GM23338 (cell line): ENCODE data around the gene HEMK1. TPM values are rescaled to one million over a fixed set of nuclear protein-coding genes. Genes with fewer than 3 reads are reported as not detected.

Experiments used
- ATAC-seq: fragments of 200-7000 bp; cut with Tn5 transposase; 3 replicates; pipeline ENCODE4 v1.9.1; 2020
- DNase-seq: peaks from one replicate; pipeline ENCODE4 v3.0.0-alpha.2; 2015; ENCODE audit warnings: low spot score
- H2AFZ ChIP-seq: fragments of 200-600 bp; sonication (generic); 2 replicates; pipeline ENCODE4 v1.8.0; 2016; ENCODE audit warnings: antibody characterized with exemption, mild to moderate bottlenecking, moderate library complexity
- H3F3A ChIP-seq: fragments of 200-600 bp; sonication (generic); replicated peaks from 2 replicates; pipeline ENCODE4 v1.8.0; 2017; ENCODE audit warnings: antibody characterized with exemption, mixed run types, low read depth
- H3K27ac ChIP-seq: fragments of 200-600 bp; sonication (generic); 2 replicates; pipeline ENCODE4 v1.6.1; 2016; ENCODE audit warnings: low read depth
- H3K27me3 ChIP-seq: fragments of 200-600 bp; sonication (generic); 2 replicates; pipeline ENCODE4 v1.8.0; 2016; ENCODE audit warnings: mild to moderate bottlenecking, mixed run types, moderate library complexity; ENCODE audit not compliant: insufficient read depth
- H3K36me3 ChIP-seq: fragments of 200-600 bp; sonication (generic); 2 replicates; pipeline ENCODE4 v1.8.0; 2016; ENCODE audit warnings: mild to moderate bottlenecking; ENCODE audit not compliant: insufficient read depth
- H3K4me1 ChIP-seq: fragments of 200-600 bp; sonication (generic); 2 replicates; pipeline ENCODE4 v1.8.0; 2016; ENCODE audit warnings: mild to moderate bottlenecking, moderate library complexity; ENCODE audit not compliant: insufficient read depth
- H3K4me2 ChIP-seq: fragments of 200-600 bp; sonication (generic); 2 replicates; pipeline ENCODE4 v1.7.1; 2017; ENCODE audit warnings: mixed run types
- H3K4me3 ChIP-seq: fragments of 200-600 bp; sonication (generic); 2 replicates; pipeline ENCODE4 v1.6.1; 2016; ENCODE audit warnings: mixed run types
- H3K79me2 ChIP-seq: fragments of 200-600 bp; sonication (generic); replicated peaks from 2 replicates; pipeline ENCODE4 v1.8.0; 2017; ENCODE audit warnings: mild to moderate bottlenecking; ENCODE audit not compliant: insufficient read depth
- H3K9me2 ChIP-seq: fragments of 200-600 bp; sonication (generic); 2 replicates; pipeline ENCODE4 v1.8.0; 2017; ENCODE audit not compliant: insufficient read depth
- H4K20me1 ChIP-seq: fragments of 200-600 bp; sonication (generic); replicated peaks from 2 replicates; pipeline ENCODE4 v1.8.0; 2017; ENCODE audit warnings: mild to moderate bottlenecking; ENCODE audit not compliant: insufficient read depth
- H3K27ac Mint-ChIP-seq: 2 replicates; pipeline ENCODE4 v1.8.0; 2020; ENCODE audit warnings: inconsistent platforms, mild to moderate bottlenecking, moderate library complexity, mixed read lengths
- H3K27me3 Mint-ChIP-seq: 3 replicates; pipeline ENCODE4 v1.8.0; 2022; ENCODE audit warnings: low read depth, mild to moderate bottlenecking, moderate library complexity, mixed read lengths, inconsistent platforms; ENCODE audit not compliant: insufficient read depth, poor library complexity
- H3K36me3 Mint-ChIP-seq: 3 replicates; pipeline ENCODE4 v1.8.0; 2021; ENCODE audit warnings: low read depth, mild to moderate bottlenecking, inconsistent platforms, moderate library complexity, mixed read lengths
- H3K4me1 Mint-ChIP-seq: 3 replicates; pipeline ENCODE4 v1.8.0; 2020; ENCODE audit warnings: mild to moderate bottlenecking, inconsistent platforms, mixed read lengths
- H3K4me3 Mint-ChIP-seq: 3 replicates; pipeline ENCODE4 v1.8.0; 2021; ENCODE audit warnings: moderate library complexity, mild to moderate bottlenecking, inconsistent platforms, mixed read lengths
- H3K9me3 Mint-ChIP-seq: 3 replicates; pipeline ENCODE4 v1.8.0; 2020; ENCODE audit warnings: moderate library complexity, mild to moderate bottlenecking, inconsistent platforms, mixed read lengths
- CREB1 ChIP-seq: fragments of 250-450 bp; sonication (Bioruptor Pico); IDR thresholded peaks from 2 replicates; pipeline ENCODE4 v1.5.0; 2020; ENCODE audit warnings: low read depth, mild to moderate bottlenecking, moderate library complexity
- CTCF ChIP-seq, 2 experiments: fragments of 200-600 bp in 1 of 2; sonication (generic) in 1 of 2; conservative IDR thresholded peaks; 2 replicates each; pipeline versions ENCODE4 v1.5.1 to v1.6.1; 2016 to 2017; ENCODE audit warnings: antibody characterized with exemption in 2 of 2, low read depth in 2 of 2, mild to moderate bottlenecking in 2 of 2, moderate library complexity in 1 of 2
- ETS1 ChIP-seq: IDR thresholded peaks from 2 replicates; pipeline ENCODE4 v1.6.1; 2016; ENCODE audit warnings: antibody characterized with exemption
- EZH2 ChIP-seq: fragments of 200-600 bp; sonication (generic); IDR thresholded peaks from one replicate; pipeline ENCODE4 v1.8.0; 2017; ENCODE audit warnings: antibody characterized with exemption, mild to moderate bottlenecking, low read depth; ENCODE audit not compliant: unreplicated experiment
- EZH2phosphoT487 ChIP-seq: fragments of 200-600 bp; sonication (generic); IDR thresholded peaks from one replicate; pipeline ENCODE4 v1.8.1; 2018; ENCODE audit warnings: antibody characterized with exemption; ENCODE audit not compliant: unreplicated experiment
- NANOG ChIP-seq: IDR thresholded peaks from 2 replicates; pipeline ENCODE4 v1.6.1; 2016; ENCODE audit warnings: antibody characterized with exemption, borderline replicate concordance
- STAT1 ChIP-seq: IDR thresholded peaks from one replicate; pipeline ENCODE4 v1.6.1; 2016; ENCODE audit warnings: antibody characterized with exemption; ENCODE audit not compliant: unreplicated experiment
- ZNF114 ChIP-seq: fragments of 250-450 bp; sonication (Bioruptor Pico); IDR thresholded peaks from 2 replicates; pipeline ENCODE4 v1.5.0; 2020; ENCODE audit warnings: mild to moderate bottlenecking, moderate library complexity
- ZNF331 ChIP-seq: fragments of 250-450 bp; sonication (Bioruptor Pico); IDR thresholded peaks from 2 replicates; pipeline ENCODE4 v1.5.0; 2020; ENCODE audit warnings: low read depth, mild to moderate bottlenecking, moderate library complexity
- polyA plus RNA-seq: library from polyadenylated mRNA; unstranded; fragments of >200 nt; fragmentation: Nextera tagmentation; extraction: Ambion mirVana; gene quantifications from 2 replicates; pipeline ENCODE4 v1.2.1, GENCODE V29; 2016
- total RNA-seq: library from RNA; depleted of rRNA; stranded (reverse); fragments of >200 nt; shearing (Covaris generic); gene quantifications from 2 replicates; pipeline ENCODE4 v1.2.3, GENCODE V29; 2014

HEMK1 gene
- total and polyA plus RNA-seq, 2 experiments from 2014 or later: 5.6 to 10.1 TPM

GRCh38 chr3:50602595-50603191, 33.4 kb downstream of the HEMK1 start:
- ATAC-seq: no peak

GRCh38 chr3:50603261-50604109, 34.2 kb downstream of the HEMK1 start:
- H3K27me3 Mint-ChIP-seq: peaks cover 4% of the 10 kb centered on the region
- no peak overlapping the region for H3K4me2 ChIP-seq
- no peaks in the 10 kb centered on the region for H3K36me3 ChIP-seq
- DNase-seq (no peak), ATAC-seq (no peak)
- H3F3A ChIP-seq: no peaks in the 10 kb centered on the region
- H3K4me3 ChIP-seq: no peak overlapping the region
- no peaks in the 10 kb centered on the region for H3K4me1 ChIP-seq
- TF ChIP-seq ETS1 (no peak), EZH2 (no peak), EZH2phosphoT487 (no peak), CTCF (conservative IDR thresholded peaks at IDR 0.05; ENCODE audit: low read depth in 2 of 2) (no peak), ZNF331 (CRISPR knock-in tag) (no peak), CREB1 (no peak), ZNF114 (CRISPR knock-in tag) (no peak), NANOG (no peak)
- H3K27ac ChIP-seq: no peak overlapping the region
- no peaks in the 10 kb centered on the region for H3K9me3 Mint-ChIP-seq
- no peak overlapping the region for H2AFZ ChIP-seq
- no peak overlapping the region for H3K4me3 Mint-ChIP-seq
- no peak overlapping the region for H3K27ac Mint-ChIP-seq
- no peaks in the 10 kb centered on the region; the same call in 1 of the 2 replicates for H4K20me1 ChIP-seq
- H3K36me3 Mint-ChIP-seq: no peaks in the 10 kb centered on the region
- H3K79me2 ChIP-seq: no peaks in the 10 kb centered on the region
- H3K27me3 ChIP-seq: no peaks in the 10 kb centered on the region
- H3K4me1 Mint-ChIP-seq: no peaks in the 10 kb centered on the region; the same call in 2 of the 3 replicates
- no peaks in the 10 kb centered on the region for H3K9me2 ChIP-seq

More at GRCh38 chr3:50602595-50603191, 33.4 kb downstream of the HEMK1 start:
- H3F3A ChIP-seq: no peaks in the 10 kb centered on the region
- no peaks in the 10 kb centered on the region for H3K36me3 ChIP-seq
- no peaks in the 10 kb centered on the region; the same call in 1 of the 2 replicates for H4K20me1 ChIP-seq
- H2AFZ ChIP-seq: no peak overlapping the region
- no peaks in the 10 kb centered on the region for H3K4me1 ChIP-seq
- TF ChIP-seq CREB1 (no peak), STAT1 (no peak)
- H3K36me3 Mint-ChIP-seq: no peaks in the 10 kb centered on the region
- no peak overlapping the region for H3K4me2 ChIP-seq
- H3K9me3 Mint-ChIP-seq: no peaks in the 10 kb centered on the region
- peaks cover 4% of the 10 kb centered on the region for H3K27me3 Mint-ChIP-seq
- no peak overlapping the region for H3K27ac Mint-ChIP-seq
- H3K4me3 Mint-ChIP-seq: no peak overlapping the region
- no peak for DNase-seq
- no peaks in the 10 kb centered on the region for H3K27me3 ChIP-seq
- no peaks in the 10 kb centered on the region for H3K79me2 ChIP-seq
- no peak overlapping the region for H3K4me3 ChIP-seq
- H3K9me2 ChIP-seq: no peaks in the 10 kb centered on the region
- H3K27ac ChIP-seq: no peak overlapping the region
- H3K4me1 Mint-ChIP-seq: no peaks in the 10 kb centered on the region; the same call in 2 of the 3 replicates
